GM21423 (cell line): ENCODE results near the gene CATSPERB.
"Not testable (repeated sequence)": the region's sequence is repeated elsewhere in the genome, so short reads cannot be mapped to it uniquely, and the experiment has no call there.

Experiments used
- ATAC-seq: cut with Tn5 transposase; IDR thresholded peaks from one replicate; pipeline ENCODE4 v1.9.1; 2021; ENCODE audit warnings: mild to moderate bottlenecking, moderate library complexity; ENCODE audit not compliant: unreplicated experiment

Gene CATSPERB

GRCh38 chr14:91677687-91678086 is 54.2 kb downstream of the CATSPERB start:
- not testable (repeated sequence) for ATAC-seq

DNA sequence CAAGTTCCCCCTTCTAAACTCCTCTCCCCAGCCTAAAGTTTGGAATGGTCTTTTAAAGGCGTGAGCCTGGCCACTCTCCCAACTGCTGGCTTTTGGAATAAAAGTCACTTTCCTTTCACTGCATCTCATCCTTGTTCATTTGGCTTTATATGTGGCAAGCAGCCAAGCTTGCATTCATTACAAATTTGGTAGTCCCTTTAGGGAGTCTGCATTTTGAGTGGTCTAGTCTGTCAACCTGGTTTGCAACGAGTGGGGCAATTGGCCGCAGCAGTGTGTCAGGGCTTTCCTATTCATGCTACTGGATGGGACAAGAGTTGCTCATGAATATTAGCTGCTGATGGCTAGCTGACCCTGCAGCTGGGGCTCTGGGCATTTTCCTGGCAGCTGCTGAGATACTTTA is 57.0 kb downstream of the CATSPERB start:
- ATAC-seq, result no peak

DNA sequence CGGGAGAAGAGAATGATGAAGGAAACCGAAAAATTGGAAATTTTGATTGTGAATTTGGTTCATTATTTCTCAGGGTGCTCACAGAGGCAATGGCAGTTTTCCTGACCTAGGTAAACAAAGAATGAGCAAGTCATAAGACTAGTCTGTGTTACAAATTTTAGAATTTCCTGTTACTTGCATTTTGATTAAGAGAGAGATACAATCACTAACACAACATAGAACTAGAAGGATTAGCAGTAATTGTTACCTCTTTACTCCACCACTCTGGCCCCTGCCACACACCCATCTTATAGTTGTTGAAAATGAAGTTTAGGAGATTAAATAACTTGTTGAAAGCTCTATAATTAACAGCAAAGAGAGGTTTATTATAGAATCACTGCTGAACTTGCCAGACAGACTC is 62.0 kb downstream of the CATSPERB start:
- ATAC-seq, result no peak

GRCh38 chr14:91667101-91667500 is 64.8 kb downstream of the CATSPERB start:
- ATAC-seq, result not testable (repeated sequence)

DNA sequence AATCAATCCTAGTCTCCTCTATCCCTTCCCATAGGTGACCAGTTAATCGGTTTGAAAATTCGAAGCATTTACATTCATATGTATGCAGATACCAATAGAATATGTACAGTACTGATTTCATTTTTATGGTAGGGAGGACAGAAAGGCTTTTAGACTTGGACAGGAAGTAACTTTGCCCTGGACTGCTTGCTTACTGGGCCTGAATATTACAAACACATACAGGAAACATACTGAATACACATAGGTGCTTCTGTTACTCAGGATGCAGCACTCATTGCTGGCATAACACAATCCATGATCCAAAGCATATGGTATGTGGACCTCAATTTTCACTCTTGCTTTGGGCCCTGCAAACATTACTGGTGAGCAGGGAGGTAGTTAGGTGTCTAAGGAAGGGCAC is 71.1 kb downstream of the CATSPERB start:
- no peak for ATAC-seq

DNA sequence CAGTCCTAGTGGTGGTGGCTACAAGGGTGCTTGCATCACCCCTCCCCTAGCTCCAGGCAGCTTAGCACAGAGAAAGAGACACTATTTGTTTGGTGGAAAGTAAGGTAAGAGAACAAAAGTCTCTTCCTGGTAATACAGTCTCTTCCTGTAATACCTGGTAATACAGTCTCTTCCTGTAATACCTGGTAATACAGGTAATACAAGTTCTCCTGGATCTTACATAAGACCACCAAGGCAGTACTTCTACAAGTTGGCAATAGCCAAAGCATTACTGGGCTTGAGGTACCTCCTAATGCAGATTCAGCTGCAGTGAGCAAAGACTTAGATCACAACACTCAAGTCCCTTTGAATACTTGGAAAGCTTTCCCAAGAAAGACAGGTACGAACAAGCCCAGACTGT is 77.0 kb downstream of the CATSPERB start:
- ATAC-seq, result no peak

DNA sequence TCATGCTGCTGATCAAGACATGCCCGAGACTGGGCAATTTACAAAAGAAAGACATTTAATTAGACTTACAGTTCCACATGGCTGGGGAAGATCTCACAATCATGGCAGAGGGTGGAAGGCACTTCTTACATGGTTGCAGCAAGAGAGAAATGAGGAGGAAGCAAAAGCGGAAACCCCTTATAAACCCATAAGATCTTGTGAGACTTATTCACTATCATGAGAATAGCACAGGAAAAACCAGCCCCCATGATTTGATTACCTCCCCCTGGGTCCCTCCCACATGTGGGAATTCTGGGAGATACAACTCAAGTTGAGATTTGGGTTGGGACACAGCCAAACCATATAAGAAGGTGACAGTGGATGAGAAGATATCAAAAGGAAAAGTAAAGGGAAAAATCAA is 78.4 kb downstream of the CATSPERB start:
- ATAC-seq, result no peak

GRCh38 chr14:91649930-91650329 is 82.0 kb downstream of the CATSPERB start:
- no peak for ATAC-seq

DNA sequence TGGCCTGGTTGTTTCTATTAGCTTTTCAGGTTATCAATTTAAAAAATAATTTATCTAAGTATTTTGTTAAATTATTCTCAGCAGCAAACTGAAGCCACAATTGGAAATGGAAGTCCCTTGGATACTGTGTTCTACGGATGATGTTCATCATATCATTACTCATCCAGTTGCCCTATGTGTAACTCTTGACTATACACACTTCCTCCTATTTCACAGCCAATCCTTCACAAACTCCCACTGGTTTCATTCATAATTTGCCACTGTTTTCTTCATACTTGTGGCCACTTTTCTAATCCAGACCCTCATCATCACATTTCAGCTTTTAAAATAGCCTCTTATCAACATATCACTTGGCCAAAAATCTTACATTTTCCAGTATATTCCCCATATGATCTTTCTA is 84.0 kb downstream of the CATSPERB start:
- no peak for ATAC-seq

DNA sequence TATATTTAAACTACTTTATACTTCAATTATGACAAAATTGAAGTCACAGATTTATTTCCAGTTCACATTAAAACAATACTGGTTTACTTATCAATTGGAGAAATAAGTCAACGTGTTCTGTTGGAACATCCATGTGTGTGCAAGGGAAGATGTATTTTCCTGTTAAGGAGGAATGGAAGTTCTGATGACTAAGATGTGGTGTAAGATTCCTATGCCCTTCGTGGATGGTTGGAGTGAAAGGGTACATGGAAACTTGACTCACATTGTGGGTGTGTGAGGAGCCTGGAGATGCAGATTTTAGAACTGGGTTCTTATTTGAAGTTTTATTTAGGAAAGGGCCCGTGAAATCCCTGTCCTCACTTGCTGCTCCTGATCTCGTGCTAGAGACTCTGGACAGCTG is 95.3 kb downstream of the CATSPERB start:
- no peak for ATAC-seq

GRCh38 chr14:91624757-91625156 is 107.1 kb downstream of the CATSPERB start:
- no peak for ATAC-seq

- ATAC-seq, result no peak
These were observed 117.7 kb downstream of the CATSPERB start for GRCh38 chr14:91614187-91614586.

GRCh38 chr14:91613459-91614112 is 118.3 kb downstream of the CATSPERB start:
- ATAC-seq, result no peak

DNA sequence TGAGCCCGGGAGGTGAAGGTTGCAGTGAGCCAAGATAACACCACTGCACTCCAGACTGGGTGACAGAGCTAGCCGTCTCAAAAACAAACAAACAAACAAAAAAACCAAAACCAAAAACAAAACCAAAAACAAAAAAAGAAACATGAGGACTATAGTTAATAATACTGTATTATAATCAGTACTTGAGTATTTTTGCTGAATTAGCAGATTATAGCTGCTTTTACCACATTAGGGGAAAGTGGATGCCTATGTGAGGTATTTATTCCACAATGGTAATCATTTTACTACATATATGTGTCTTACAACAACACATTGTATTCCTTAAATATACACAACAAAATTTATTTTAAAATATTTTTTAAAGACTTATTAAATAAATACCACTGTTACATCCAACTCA is 120.4 kb downstream of the CATSPERB start:
- no peak for ATAC-seq

GRCh38 chr14:91609161-91609560 is 122.7 kb downstream of the CATSPERB start:
- no peak for ATAC-seq

GRCh38 chr14:91607322-91608047 is 124.4 kb downstream of the CATSPERB start:
- ATAC-seq, result no peak

DNA sequence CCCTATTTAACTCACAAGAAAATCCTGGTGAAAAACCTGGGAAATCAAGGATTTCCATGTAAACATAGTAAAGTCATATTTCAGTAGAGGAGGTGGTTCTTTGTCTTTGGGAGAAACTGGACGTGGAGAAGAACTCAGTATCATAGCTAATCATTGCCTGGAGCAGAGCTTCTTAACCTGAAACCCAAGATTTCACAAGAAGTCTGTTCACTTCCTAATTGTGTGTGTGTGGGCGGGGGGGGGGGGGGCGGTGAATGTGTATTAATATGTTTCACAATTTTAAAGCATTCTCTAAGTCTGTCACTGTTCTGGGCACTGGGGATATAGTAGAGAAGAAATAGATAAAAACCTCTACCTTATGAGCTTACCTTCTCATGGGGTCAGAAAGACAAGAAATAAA is 125.0 kb downstream of the CATSPERB start:
- no peak for ATAC-seq

GRCh38 chr14:91604611-91605010 is 127.3 kb downstream of the CATSPERB start:
- not testable (repeated sequence) for ATAC-seq

GRCh38 chr14:91599994-91600393 is 131.9 kb downstream of the CATSPERB start:
- ATAC-seq, result no peak

DNA sequence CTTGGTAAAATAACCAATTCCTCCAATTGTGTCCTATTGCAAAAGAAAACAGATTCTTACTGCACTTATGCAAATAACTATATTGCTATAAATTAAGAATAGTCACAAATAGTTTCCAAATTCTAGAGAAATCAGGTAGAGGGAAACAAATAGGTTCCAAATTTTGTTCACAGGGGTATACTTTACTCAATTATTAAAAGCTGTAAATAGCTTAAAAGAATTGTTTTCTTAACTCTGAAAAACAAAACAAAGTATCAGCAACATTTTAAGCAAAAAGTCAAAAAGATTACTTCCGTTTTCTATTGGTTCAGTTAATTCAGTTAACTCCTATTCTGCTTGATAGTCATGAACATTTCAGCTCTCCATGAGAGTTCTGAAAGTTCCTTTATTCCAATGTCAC is 136.2 kb downstream of the CATSPERB start:
- ATAC-seq, result no peak

DNA sequence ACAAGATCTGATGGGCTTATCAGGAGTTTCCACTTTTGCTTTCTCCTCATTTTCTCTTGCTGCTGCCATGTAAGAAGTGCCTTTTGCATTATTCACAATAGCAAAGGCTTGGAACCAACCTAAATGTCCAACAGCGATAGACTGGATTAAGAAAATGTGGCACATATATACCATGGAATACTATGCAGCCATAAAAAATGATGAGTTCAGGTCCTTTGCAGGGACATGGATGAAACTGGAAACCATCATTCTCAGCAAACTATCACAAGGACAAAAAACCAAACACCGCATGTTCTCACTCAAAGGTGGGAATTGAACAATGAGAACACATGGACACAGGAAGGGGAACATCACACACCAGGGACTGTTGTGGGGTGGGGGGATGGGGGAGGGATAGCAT is 137.9 kb downstream of the CATSPERB start:
- not testable (repeated sequence) for ATAC-seq

DNA sequence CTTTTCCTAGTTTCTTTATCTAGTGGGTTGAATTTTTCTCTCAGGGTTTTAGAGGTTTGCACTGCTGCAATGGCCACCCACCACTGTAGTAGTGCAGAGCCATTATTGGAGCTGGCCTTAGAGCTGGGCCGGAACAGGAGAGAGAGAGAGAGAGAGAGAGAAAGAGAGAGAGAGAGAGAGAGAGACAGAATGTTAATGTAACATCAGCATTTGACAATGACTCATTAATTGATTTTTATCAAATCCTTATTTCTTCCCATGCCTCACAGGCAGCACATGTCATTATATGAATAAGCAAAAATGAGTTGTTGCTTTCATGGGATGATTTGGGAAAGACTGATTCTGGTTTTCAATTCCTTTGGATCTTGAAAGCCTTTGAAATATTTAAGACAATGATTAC is 145.5 kb downstream of the CATSPERB start:
- ATAC-seq, result no peak

DNA sequence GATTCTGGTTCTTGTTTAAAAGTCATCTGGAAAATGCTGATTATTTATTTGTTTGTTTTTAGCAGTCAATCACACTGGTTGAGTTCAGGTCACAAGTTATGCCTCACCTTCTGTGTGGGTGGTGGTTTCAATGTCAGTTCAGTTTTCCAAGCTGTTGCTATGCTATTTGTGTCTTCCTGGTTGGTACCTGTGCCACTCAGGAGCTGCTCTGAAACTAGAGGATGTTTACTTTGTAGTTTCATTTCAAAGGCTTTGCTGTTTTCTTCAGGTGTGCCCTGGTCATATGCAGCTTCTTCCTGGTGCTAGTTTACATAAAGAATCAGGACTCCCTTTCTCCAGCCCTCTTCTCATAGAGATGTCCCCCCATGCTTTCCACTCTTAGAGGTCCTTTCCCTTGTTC is 146.0 kb downstream of the CATSPERB start:
- ATAC-seq, result no peak
